K562 (cell line): ENCODE measurements around the gene DDAH2. TPM values are rescaled to one million over a fixed set of nuclear protein-coding genes. Genes with fewer than 3 reads are reported as not detected.

ENCODE experiments used
- CCAR2 ChIP-seq: fragments of 200-400 bp; formaldehyde crosslinking; IDR thresholded peaks from 2 replicates; pipeline ENCODE4 v1.6.1; 2017; ENCODE audit warnings: mild to moderate bottlenecking, low read depth, low read length
- CHCHD3 ChIP-seq: fragments of 250-450 bp; sonication (Bioruptor Pico); IDR thresholded peaks from 2 replicates; pipeline ENCODE4 v2.1.2; 2022; ENCODE audit warnings: mild to moderate bottlenecking
- EHMT2 ChIP-seq: fragments of 450-650 bp; IDR thresholded peaks from 2 replicates; pipeline ENCODE4 v1.6.1; 2018; ENCODE audit warnings: antibody characterized with exemption
- HDGF ChIP-seq: fragments of 450-650 bp; IDR thresholded peaks from 2 replicates; pipeline ENCODE4 v1.6.1; 2016
- MAFK ChIP-seq: IDR thresholded peaks from 2 replicates; pipeline ENCODE4 v1.6.1; 2011; ENCODE audit warnings: low read length, improper control_type of control experiment
- NR4A1 ChIP-seq, 2 experiments: fragments of 250-450 bp in 1 of 2; fragments of 450-650 bp in 1 of 2; sonication (Bioruptor Pico) in 1 of 2; IDR thresholded peaks; 2 replicates each; pipeline versions ENCODE4 v1.4.0 to v1.6.1; 2016 to 2020; ENCODE audit warnings: mild to moderate bottlenecking in 2 of 2, missing compliant biosample characterization in 1 of 2, missing genetic modification characterization in 1 of 2, moderate library complexity in 1 of 2
- PTRF ChIP-seq: fragments of 450-650 bp; IDR thresholded peaks from 2 replicates; pipeline ENCODE4 v1.6.1; 2016; ENCODE audit warnings: mild to moderate bottlenecking, missing genetic modification characterization, missing compliant biosample characterization
- SIN3A ChIP-seq, 2 experiments: fragments of 150-350 bp in 1 of 2; IDR thresholded peaks; 2 replicates each; pipeline ENCODE4 v1.6.1; 2011 to 2016; ENCODE audit warnings: borderline replicate concordance in 2 of 2, low read depth in 2 of 2, low read length in 2 of 2, mild to moderate bottlenecking in 2 of 2, moderate library complexity in 2 of 2; ENCODE audit not compliant: control insufficient read depth in 1 of 2
- TAF15 ChIP-seq: fragments of 200-400 bp; formaldehyde crosslinking; IDR thresholded peaks from 2 replicates; pipeline ENCODE4 v1.6.1; 2017; ENCODE audit warnings: mild to moderate bottlenecking, low read depth, low read length, moderate library complexity
- TFAM ChIP-seq: fragments of 250-450 bp; sonication (Bioruptor Pico); conservative IDR thresholded peaks from 2 replicates; pipeline ENCODE4 v1.5.0; 2021; ENCODE audit warnings: mild to moderate bottlenecking, moderate library complexity
- ZNF146 ChIP-seq: IDR thresholded peaks from one replicate; pipeline ENCODE4 v1.6.1; 2018; ENCODE audit warnings: missing compliant biosample characterization; ENCODE audit not compliant: unreplicated experiment
- ZNF324 ChIP-seq: fragments of 250-450 bp; sonication (Bioruptor Pico); IDR thresholded peaks from 2 replicates; pipeline ENCODE4 v1.4.0; 2020; ENCODE audit warnings: mild to moderate bottlenecking
- ZNF699 ChIP-seq: fragments of 250-450 bp; sonication (Bioruptor Pico); IDR thresholded peaks from 2 replicates; pipeline ENCODE4 v1.8.0; 2021; ENCODE audit warnings: mild to moderate bottlenecking, moderate library complexity; ENCODE audit not compliant: insufficient replicate concordance
- polyA plus RNA-seq, 8 experiments: library from polyadenylated mRNA; depleted of rRNA in 4 of 8; stranded (reverse) in 5 of 8; unstranded in 3 of 8; fragments of >200 nt; fragmentation: Nextera tagmentation in 2 of 8; fragmentation: Illumina TruSeq in 1 of 8; extraction: Ambion mirVana in 2 of 8; extraction: Trizol in 1 of 8; gene quantifications; 2 replicates each; pipeline versions ENCODE4 v1.2.1 to v1.2.3, GENCODE V29; 2011 to 2014; ENCODE audit warnings: inconsistent platforms in 1 of 8, missing spikeins in 1 of 8
- total RNA-seq, 7 experiments: library from RNA; depleted of rRNA in 6 of 7; stranded (reverse); fragments of >200 nt in 6 of 7; fragmentation: Illumina TruSeq in 2 of 7; extraction: Trizol in 2 of 7; gene quantifications; 2 replicates each; pipeline versions ENCODE4 v1.2.1 to v1.2.3, GENCODE V29; 2011 to 2021; ENCODE audit warnings: low replicate concordance in 1 of 7
- TF ChIP-seq, protein P1 (sequence below), 3 experiments: IDR thresholded peaks in 2 of 3; conservative IDR thresholded peaks in 1 of 3; 2 replicates each; pipeline ENCODE4 v1.5.1; 2011 to 2012; ENCODE audit warnings: low read length in 3 of 3, mild to moderate bottlenecking in 3 of 3, control low read depth in 2 of 3, improper control_type of control experiment in 1 of 3, inconsistent platforms in 1 of 3, low read depth in 1 of 3, mixed read lengths in 1 of 3, moderate library complexity in 1 of 3; ENCODE audit not compliant: insufficient read depth in 2 of 3
- TF ChIP-seq, protein P2 (sequence below), 2 experiments: fragments of 450-650 bp; IDR thresholded peaks; 2 replicates each; pipeline ENCODE4 v1.6.1; 2016
- TF ChIP-seq, protein P3 (sequence below), 3 experiments: fragments of 200-800 bp in 1 of 3; fragments of 250-450 bp in 1 of 3; fragments of 450-650 bp in 1 of 3; sonication (Bioruptor Pico) in 1 of 3; sonication (Bioruptor generic) in 1 of 3; formaldehyde crosslinking in 1 of 3; IDR thresholded peaks; 2 replicates each; pipeline versions ENCODE4 v1.6.1 to v1.8.0; 2016 to 2022; ENCODE audit warnings: mild to moderate bottlenecking in 2 of 3, missing genetic modification characterization in 2 of 3, missing compliant biosample characterization in 1 of 3, moderate library complexity in 1 of 3
- TF ChIP-seq, protein P4 (sequence below), 2 experiments: fragments of 200-800 bp in 1 of 2; sonication (Bioruptor generic) in 1 of 2; sonication (generic) in 1 of 2; formaldehyde crosslinking in 1 of 2; IDR thresholded peaks in 1 of 2; conservative IDR thresholded peaks in 1 of 2; 2 replicates each; pipeline versions ENCODE4 v1.5.0 to v1.6.1; 2016 to 2020; ENCODE audit warnings: missing compliant biosample characterization in 1 of 2, missing genetic modification characterization in 1 of 2, missing genetic modification reagents in 1 of 2

The DDAH2 gene
- total and polyA plus RNA-seq, 9 of the 15 experiments (the other 6 are each of a cell fraction or from before 2014, with no cell fraction given), result 1.8 to 45.4 (median 21.4) TPM

DNA sequence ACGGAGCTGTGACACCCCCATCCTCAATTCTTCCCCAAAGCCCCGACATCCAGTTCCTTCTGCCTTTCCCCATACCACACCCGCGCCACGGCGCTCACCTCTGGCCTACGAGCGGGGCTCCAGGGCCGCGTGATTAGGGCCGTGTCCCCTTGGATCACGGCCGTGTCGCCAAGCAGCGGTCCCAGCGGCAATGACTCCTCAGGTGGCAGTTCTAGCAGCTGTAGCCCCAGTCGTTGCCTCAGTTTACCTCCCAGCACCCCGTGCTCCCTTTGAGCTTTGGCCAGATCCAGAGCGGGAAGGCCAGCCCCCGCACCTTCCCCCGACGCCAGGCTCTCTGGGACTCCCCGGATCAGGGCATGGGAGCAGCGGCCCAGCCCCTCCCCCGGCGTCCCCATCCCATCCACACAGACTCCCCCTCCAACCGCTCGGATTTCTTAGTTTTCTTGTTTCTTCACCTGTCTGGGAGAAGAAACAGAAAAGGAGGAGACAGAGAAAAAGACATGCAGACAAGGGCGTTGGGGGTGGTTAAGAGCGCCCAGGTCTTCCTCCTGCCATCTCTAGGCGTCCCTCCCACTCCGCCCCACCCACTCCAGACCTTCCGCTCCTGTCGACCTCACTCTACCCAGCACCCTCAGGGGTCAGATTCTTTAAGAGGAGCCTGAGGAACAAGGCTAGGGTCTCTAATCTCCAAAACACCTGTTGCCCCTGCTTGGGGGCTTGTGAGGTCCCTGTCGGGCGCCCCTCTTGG, at the start of gene DDAH2 (continued):
- TF ChIP-seq, protein P1, sequence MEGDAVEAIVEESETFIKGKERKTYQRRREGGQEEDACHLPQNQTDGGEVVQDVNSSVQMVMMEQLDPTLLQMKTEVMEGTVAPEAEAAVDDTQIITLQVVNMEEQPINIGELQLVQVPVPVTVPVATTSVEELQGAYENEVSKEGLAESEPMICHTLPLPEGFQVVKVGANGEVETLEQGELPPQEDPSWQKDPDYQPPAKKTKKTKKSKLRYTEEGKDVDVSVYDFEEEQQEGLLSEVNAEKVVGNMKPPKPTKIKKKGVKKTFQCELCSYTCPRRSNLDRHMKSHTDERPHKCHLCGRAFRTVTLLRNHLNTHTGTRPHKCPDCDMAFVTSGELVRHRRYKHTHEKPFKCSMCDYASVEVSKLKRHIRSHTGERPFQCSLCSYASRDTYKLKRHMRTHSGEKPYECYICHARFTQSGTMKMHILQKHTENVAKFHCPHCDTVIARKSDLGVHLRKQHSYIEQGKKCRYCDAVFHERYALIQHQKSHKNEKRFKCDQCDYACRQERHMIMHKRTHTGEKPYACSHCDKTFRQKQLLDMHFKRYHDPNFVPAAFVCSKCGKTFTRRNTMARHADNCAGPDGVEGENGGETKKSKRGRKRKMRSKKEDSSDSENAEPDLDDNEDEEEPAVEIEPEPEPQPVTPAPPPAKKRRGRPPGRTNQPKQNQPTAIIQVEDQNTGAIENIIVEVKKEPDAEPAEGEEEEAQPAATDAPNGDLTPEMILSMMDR (IDR thresholded peaks at IDR 0.05 in 2 of 3, conservative IDR thresholded peaks at IDR 0.05 in 1 of 3; ENCODE audit: insufficient read depth in 2 of 3, low read depth in 1 of 3, low read length in 3 of 3), result peak in 1 of 3 experiments; percentile 99; a peak in 2 of 6 replicates
- TF ChIP-seq SIN3A (IDR thresholded peaks at IDR 0.05; ENCODE audit: borderline replicate concordance in 2 of 2, control insufficient read depth in 1 of 2, low read depth in 2 of 2, low read length in 2 of 2) (peak in 1 of 2 experiments; percentile 50; a peak in 1 of 4 replicates), CCAR2 (no peak), ZNF324 (CRISPR knock-in tag) (no peak), CHCHD3 (CRISPR knock-in tag) (no peak), PTRF (tag) (no peak), HDGF (no peak), TFAM (CRISPR knock-in tag) (no peak), MAFK (peak; percentile 6; the same call in 1 of the 2 replicates), ZNF146 (CRISPR knock-in tag) (no peak), NR4A1 (CRISPR knock-in tag; IDR thresholded peaks at IDR 0.05) (no peak), NR4A1 (tag; IDR thresholded peaks at IDR 0.05) (no peak), ZNF699 (CRISPR knock-in tag) (no peak), TAF15 (0 out of 2 replicates have a peak, but pooled peaks have one; percentile 63), EHMT2 (no peak)
- TF ChIP-seq, protein P2, sequence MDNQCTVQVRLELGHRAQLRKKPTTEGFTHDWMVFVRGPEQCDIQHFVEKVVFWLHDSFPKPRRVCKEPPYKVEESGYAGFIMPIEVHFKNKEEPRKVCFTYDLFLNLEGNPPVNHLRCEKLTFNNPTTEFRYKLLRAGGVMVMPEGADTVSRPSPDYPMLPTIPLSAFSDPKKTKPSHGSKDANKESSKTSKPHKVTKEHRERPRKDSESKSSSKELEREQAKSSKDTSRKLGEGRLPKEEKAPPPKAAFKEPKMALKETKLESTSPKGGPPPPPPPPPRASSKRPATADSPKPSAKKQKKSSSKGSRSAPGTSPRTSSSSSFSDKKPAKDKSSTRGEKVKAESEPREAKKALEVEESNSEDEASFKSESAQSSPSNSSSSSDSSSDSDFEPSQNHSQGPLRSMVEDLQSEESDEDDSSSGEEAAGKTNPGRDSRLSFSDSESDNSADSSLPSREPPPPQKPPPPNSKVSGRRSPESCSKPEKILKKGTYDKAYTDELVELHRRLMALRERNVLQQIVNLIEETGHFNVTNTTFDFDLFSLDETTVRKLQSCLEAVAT (IDR thresholded peaks at IDR 0.05), result no peak
- TF ChIP-seq, protein P3, sequence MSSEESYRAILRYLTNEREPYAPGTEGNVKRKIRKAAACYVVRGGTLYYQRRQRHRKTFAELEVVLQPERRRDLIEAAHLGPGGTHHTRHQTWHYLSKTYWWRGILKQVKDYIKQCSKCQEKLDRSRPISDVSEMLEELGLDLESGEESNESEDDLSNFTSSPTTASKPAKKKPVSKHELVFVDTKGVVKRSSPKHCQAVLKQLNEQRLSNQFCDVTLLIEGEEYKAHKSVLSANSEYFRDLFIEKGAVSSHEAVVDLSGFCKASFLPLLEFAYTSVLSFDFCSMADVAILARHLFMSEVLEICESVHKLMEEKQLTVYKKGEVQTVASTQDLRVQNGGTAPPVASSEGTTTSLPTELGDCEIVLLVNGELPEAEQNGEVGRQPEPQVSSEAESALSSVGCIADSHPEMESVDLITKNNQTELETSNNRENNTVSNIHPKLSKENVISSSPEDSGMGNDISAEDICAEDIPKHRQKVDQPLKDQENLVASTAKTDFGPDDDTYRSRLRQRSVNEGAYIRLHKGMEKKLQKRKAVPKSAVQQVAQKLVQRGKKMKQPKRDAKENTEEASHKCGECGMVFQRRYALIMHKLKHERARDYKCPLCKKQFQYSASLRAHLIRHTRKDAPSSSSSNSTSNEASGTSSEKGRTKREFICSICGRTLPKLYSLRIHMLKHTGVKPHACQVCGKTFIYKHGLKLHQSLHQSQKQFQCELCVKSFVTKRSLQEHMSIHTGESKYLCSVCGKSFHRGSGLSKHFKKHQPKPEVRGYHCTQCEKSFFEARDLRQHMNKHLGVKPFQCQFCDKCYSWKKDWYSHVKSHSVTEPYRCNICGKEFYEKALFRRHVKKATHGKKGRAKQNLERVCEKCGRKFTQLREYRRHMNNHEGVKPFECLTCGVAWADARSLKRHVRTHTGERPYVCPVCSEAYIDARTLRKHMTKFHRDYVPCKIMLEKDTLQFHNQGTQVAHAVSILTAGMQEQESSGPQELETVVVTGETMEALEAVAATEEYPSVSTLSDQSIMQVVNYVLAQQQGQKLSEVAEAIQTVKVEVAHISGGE (CRISPR knock-in tag; IDR thresholded peaks at IDR 0.05), result peak in 1 of 3 experiments; percentile 54; a peak in 2 of 6 replicates
- TF ChIP-seq, protein P4, sequence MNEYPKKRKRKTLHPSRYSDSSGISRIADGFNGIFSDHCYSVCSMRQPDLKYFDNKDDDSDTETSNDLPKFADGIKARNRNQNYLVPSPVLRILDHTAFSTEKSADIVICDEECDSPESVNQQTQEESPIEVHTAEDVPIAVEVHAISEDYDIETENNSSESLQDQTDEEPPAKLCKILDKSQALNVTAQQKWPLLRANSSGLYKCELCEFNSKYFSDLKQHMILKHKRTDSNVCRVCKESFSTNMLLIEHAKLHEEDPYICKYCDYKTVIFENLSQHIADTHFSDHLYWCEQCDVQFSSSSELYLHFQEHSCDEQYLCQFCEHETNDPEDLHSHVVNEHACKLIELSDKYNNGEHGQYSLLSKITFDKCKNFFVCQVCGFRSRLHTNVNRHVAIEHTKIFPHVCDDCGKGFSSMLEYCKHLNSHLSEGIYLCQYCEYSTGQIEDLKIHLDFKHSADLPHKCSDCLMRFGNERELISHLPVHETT (CRISPR knock-in tag; conservative IDR thresholded peaks at IDR 0.05 in 1 of 2, IDR thresholded peaks at IDR 0.05 in 1 of 2), result no peak
